Kidney glomerular epithelial cell (primary cell): ENCODE measurements around the gene ACTMAP.
A peak's percentile ranks its signal among the peaks of the same experiment; 100 is the strongest.
"Not testable (repeated sequence)": the region's sequence is repeated elsewhere in the genome, so short reads cannot be mapped to it uniquely, and the experiment has no call there.

Source experiments
- DNase-seq: peaks from one replicate; lab custom pipeline; 2025; lab: John Stamatoyannopoulos, UW

ACTMAP gene

DNA sequence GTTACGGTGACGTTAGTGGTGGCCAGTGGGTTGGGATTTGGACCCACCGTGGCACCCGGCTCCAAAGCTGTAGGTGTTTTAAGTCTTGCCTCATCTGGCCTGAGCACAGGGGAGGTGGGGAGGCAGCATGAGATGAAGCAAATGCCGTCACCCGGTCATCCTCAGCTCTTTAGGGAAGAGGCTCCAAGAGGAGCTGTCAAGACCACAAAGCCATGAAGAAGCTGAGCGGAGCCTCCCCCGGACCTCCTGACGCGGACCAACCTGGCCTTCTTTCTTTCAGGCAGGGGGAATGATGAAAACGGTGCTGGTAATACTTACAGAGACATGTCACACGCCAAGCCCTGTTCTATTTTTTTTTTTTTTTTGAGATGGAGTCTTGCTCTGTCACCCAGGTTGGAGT lies 7.4 kb downstream of the ACTMAP start:
- DNase-seq, result no peak

DNA sequence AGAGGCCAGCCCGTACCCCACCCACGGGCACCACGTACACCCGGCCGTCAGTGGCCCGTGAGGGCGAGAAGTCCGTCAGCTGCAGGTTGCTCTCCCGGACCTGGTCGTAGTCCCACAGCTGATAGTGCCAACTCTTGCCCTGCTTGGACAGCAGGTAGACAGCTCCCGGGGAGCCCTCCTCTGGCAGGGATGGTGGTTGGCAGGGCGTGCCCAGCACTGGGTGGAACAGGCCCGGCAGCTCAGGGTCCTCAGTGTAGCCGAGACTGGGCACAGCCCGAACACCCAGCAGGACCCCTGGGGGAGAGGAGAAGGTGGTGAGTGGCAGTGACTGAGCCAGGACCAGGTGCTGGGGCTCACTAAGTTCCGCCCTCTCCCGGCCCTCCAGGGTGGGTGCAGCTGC lies 7.8 kb downstream of the ACTMAP start:
- DNase-seq, result no peak

DNA sequence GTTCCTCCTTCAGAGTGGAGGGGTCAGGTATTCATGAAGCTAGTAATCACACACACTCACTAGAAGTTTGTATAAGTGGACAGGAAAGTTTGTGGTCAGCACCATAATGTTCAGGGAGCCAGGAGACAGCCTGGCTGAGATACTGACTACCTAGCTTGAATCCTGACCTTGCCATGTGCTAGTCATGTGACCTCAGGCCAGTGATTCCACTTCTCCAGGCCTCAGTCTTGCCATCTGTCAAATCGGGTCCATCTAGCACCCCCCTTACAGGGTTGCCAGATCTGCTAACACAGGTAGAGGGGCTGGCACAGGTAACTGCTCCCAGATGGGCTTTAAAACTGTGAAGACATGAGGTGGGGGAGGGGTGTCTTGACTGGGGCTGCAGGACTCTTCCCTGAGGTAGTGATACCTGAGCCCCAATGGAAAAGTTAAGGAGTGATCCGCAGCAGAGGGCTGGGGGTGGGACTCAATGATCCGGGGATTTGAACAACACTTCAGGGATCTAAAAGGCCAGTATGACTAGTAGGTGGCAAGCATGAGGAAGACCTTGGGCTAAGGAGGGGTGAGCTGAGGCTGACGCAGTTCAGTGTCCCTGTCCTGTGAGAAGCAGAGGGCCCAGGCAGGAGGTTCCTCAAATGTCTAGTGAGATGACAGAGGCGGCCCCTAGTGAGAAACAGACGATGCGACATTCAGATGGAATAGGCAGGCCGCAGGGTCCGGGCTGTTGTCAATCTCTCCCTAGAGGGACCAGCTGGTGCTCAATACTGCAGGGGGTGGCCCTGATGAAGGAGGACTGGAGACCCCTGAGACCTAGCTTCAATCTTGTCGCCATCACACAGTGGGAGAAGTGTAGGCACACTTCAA lies 8.5 kb downstream of the ACTMAP start:
- peak; percentile 2 for DNase-seq

DNA sequence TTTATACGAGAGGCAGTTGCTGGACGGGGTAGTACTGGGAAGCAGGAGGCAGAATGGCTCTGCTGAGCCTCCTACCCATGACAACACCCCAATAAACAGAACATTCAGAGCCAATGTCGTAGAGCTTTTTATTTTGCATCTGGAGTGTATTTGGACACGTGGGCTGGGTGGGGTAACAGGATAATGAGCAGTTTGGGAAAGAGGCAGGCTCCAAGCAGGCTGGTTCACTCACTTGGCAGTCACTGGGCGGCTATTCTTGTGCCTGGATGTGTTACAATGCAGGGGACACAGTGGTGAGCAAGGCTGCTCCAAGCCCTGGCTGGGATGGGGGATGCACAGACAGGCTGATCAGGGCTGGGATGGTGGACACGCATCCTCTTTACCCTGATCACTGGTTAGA lies 9.5 kb downstream of the ACTMAP start:
- no peak for DNase-seq

DNA sequence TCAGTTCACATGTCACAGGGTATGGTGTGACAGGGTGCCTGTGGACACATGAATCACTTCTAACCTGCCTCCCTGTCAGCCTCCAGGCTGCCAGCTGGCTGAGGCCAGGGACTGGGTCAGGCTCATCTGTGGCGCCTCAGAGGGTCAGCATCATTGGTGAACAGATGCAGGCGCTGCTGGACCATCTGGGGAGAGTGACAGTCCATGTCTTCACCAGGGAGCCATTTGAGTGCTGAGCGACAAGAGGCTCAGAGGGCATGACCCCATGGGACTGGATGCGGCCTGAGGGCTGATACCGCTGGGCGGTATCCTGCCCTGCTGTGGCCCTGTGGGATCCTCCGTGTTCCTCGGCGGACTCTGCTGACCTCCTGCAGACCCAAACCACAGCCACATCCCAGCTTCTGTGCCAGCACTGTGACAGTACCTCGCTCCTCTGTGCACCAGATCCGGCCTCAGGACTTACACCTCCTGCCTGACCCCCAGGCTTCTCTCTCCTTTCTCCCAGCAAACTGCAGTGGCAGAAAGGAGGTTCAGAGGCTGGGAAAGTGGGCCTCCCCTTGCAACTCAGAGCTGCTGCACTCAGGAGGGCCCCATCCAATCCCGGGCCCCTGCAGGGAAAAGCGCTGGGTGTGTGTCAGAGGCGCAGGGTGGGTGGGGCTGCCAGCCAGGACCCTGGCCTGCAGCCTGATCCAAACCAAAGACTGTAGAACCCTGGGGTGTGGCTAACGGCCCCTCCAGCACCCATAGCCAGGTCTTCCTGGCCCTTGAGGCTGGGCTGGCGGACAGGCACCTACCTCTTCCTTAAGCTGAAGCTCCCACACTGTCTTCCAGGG lies 10.2 kb downstream of the ACTMAP start:
- DNase-seq, result no peak

DNA sequence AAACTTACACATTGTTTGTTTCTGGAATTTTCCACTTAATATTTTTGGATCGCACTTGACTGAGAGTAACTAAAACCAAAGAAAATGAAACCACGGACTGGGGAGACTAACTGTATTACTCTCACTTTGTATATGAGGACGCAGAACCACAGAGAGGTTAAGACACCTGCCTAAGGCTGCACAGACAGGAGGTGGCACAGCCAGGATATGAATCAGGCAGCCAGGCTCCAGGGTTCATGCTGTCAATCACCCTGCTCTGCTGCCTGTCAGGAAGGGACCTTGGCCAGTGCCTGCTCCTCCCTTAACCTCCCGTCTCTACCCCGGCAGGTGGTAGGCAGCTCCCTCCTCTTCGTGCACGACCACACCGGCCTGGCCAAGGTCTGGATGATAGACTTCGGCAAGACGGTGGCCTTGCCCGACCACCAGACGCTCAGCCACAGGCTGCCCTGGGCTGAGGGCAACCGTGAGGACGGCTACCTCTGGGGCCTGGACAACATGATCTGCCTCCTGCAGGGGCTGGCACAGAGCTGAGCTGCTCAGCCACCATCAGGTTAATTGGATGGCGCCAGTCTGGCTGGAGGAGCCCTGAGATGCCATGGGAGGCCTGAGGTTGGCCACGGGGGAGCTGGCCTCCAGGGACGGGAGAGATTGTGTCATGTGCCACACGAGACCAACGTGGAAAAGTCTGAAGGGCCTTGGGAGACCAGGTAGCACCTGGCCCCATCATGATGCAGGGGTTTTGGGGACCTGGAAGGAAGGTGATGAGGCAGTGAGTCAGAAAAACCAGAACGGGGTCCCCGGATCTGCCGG lies 11.0 kb downstream of the ACTMAP start:
- no peak for DNase-seq

DNA sequence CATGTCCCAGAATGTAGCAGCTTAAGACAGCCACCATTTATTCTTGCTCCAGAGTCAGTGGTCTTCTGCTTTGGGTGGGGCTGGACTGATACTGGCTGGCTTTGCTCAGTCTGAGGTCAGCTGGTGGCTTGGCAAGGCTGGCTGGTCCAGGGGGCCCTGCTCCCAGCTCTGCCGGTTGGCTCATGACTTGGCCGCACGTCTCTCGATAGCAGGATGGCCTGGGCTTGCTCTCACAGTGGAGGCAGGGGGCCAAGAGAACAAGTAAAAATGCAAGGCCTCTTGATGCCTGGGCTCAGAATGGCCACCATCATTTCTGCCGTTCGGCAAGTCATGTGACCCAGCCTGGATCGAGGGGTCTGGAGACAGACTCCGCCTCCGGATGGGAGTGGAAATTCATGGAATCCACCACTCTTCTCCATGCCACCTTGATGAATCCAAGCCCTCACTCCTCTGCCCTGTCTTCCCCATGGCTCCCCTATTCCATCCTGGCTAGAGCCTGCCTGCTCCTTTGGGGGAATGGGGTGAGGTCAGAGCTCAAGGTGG lies 13.1 kb downstream of the ACTMAP start:
- no peak for DNase-seq

DNA sequence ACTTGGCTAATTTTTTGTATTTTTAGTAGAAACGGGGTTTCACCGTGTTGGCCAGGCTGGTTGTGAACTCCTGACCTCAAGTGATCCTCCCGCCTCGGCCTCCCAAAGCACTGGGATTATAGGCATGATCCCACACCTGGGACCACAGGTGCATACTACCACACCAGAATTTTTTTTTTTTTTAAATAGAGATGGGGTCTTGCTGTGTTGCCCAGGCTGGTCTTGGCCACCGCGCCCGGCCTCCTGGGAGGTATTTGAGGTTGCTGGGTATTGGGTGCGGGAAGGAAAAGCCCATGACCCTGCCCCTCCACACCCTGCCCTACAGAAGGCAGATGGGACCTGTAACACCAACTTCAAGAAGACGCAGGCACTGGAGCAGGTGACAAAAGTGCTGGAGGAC lies 13.6 kb downstream of the ACTMAP start:
- no peak for DNase-seq

DNA sequence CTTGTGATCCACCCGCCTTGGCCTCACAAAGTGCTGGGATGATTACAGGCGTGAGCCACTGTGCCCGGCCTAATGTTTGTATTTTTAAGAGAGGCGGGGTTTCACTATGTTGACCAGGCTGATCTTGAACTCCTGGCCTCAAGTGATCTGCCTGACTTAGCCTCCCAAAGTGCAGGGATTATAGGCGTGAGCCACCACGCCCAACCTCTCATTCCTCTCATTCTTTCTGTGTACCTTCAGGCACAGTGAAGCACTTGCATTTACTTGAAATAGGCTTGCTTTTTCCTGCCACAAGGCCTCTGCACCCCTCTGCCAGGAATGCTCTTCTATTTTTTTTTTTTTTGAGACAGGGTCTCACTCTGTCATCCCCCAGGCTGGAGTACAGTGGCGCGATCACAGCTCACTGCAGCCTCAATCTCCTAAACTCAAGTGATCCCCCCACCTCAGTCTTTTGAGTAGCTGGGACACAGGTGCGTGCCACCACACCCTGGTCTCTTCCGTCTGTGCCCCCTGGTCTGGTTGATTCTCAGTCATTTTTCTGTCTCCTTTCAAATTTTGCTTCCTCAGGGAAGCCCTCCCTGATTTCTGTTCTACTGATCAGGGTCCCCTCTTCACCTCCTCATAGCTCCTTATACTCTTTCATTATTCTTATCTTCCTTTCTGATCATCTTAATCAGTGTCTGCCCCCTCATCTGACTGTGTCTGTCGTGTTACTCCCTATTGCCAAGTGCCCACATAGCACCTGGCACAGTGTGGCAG lies 15.1 kb downstream of the ACTMAP start:
- no peak for DNase-seq

DNA sequence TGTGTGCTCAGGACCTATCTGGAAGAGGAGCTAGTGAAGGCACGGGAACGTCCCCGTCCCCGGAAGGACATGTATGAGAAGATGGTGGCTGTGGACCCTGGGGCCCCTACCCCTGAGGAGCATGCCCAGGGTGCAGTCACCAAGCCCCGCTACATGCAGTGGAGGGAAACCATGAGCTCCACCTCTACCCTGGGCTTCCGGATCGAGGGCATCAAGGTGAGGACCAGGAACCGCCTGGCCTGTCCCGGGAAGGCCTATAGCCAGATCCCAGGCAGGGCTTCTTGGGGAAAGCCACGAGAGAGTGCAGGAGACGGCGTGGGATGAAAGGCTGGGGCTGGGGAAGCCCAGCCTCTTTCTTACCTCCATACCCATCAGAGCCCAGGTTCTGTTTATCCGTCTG lies 17.1 kb downstream of the ACTMAP start:
- no peak for DNase-seq

DNA sequence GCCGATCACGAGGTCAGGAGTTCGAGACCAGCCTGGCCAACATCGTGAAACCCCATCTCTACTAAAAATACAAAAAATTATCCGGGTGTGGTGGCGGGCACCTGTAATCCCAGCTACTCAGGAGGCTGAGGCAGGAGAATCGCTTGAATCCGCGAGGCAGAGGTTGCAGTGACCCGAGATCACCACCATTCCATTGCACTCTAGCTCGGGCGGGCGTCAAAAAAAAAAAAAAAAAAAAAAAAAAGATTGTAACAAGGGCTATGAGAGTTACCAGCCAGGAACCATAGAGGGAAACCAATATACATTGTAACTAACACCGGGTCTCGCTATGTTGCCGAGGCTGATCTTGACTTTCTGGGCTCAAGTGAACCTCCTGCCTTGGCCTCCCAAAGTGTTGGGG lies 18.0 kb downstream of the ACTMAP start:
- not testable (repeated sequence) for DNase-seq

DNA sequence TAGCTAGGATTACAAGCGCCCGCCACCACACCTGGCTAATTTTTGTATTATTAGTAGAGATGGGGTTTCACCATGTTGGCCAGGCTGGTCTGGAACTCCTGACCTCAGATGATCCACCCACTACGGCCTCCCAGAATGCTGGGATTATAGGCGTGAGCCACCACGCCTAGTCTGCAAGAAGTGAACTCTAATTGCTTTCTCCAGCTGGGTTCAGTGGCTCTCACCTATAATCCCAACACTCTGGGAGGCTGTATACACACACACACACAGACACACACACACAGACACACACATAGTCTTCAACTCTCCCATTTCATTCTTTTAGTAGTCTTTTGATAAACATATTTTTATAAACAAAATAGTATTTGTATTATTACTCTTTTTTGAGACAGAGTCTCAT lies 20.2 kb downstream of the ACTMAP start:
- not testable (repeated sequence) for DNase-seq

DNA sequence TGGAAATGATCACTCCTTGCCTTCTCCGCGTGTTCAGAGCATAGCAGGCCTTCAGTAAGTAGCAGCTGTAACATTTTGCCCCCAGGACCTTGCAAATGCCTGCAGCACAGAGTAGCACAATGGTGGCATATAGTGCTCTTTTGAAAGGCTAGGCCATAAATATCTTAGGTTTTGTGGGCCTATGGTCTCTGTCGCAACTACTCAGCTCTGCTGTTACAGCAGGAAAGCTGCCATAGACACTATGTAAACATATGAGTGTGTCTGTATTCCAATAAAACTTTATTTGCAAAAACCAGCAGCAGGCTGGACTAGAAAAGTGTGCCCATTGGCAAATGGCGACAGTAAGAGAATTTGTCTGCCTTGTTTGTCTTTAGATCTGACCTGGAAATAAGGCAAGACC lies 24.0 kb downstream of the ACTMAP start:
- DNase-seq, result no peak

DNA sequence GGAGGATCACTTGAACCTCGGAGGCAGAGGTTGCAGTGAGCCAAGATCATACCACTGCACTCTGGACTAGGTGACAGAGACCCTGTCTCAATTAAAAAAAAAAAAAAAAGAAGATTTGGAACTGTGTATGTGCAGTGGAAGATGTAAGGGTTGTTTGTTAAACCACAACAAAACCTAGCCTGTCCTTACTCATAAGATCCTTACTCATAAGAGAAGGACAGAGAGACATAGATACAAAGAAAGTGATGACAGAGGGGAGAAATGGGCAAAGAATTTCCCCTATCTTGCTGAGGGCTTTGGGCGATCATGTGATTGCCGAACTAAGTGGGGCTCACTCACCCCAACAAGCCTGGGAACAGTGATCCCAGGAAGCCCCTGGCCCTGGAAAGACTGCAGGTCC lies 25.4 kb downstream of the ACTMAP start:
- DNase-seq, result no peak

DNA sequence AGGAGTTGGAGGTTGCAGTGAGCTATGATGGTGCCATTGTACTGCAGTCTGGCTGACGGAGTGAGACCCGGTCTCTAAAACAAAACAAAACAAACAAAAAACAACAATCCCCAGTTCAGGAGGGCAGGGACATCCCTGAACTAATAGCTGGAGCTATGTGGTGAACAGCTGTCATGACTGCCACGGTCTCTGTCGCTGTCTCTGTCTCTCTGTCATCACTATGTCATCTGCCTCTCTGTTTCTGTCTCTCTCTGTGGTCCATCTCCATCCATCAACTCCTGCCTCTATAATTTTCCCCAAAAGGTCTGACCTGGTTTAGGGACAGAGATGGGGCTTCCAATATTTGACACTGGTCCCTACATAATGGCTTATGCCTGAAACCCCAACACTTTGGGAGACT lies 26.0 kb downstream of the ACTMAP start:
- DNase-seq, result no peak

DNA sequence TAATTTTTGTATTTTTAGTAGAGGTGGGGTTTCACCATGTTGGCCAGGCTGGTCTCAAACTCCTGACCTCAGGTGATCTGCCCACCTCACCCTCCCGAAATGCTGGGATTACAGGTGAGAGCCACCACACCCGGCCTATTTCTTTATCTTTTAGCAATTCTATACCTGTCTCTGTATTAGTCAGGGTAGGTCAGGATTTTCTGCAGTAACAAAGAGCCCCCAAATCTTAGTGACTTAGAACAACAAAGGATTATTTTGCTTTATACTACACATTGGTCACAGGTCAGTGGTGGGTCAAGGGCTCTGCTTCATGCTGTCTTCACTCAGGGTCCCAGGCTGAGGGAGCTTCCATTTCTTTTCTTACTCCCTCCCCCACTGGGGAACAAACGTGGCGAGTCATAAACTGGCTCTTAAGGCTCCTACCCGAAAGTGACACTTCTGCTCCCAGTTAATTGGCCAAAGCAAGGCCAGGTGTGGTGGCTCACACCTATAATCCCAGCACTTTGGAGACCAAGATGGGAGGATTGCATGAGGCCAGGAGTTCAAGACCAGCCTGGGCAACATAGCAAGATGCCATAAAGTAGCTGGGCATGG lies 26.5 kb downstream of the ACTMAP start:
- no peak for DNase-seq

DNA sequence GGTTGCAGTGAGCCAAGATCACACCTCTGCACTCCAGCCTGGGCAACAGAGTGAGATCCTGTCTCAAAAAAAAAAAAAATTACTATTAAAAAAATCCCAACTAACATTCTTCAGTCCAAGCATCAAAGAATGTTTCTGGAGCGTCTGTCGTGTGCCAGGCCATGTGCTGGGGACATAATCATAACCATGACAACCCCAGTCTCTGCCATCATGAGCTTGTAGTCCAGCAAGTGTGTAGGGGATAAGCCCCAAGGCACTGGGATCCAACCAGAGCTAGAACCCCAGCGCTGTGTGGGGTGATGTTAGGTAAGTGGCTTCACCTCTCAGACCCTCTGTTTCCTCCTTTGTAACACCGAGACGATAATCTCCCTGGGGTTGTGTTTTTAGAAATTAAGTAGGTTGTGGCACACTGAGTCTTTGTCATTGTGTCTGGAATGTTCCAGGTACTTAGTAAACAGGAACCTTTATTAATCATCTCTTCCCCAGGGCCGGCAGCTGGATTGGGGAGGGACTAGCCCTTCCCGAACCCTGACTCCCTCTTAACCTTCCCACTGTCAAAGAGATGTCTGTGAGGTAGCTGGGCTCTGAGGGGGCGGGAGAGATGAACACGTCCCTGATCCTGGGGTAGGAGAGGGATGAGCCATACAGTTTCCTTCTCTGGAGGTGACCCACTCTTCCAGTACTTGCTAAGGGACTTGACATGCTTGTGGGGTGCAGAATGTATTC lies 28.2 kb downstream of the ACTMAP start:
- peak; percentile 4 for DNase-seq

DNA sequence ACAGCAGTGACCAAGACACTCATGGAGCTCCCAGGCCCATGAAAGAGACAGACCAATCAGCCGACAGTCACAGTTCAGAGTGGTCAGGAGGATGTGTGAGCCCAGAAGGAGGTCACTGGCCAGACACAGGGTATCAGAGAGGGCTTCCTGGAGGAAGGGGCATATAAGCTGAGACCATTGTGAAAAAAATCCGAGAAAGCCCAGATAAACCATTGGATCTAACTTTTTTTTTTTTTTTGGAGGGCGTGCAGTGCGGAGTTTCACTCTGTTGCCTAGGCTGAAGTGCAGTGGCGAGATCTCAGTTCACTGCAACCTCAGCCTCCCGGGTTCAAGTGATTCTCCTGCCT lies 29.2 kb downstream of the ACTMAP start:
- no peak for DNase-seq

DNA sequence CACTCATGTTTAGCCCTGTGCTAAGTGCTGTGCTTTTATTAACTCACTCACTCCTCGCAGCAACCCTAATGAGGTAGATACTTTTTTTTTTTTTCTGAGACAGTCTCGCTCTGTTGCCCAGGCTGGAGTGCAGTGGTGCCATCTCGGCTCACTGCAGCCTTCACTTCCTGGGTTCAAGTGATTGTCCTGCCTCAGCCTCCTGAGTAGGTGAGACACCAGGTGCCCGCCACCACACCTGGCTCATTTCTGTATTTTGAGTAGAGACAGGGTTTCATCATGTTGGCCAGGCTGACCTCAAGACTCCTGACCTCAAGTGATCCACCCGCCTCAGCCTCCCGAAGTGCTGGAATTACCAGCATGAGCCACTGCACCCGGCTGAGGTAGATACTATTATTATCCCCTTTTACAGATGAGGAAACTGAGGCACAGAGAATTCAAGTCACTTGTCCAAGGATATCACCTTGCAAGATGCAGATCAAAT lies 30.8 kb downstream of the ACTMAP start:
- DNase-seq, result peak; percentile 65

DNA sequence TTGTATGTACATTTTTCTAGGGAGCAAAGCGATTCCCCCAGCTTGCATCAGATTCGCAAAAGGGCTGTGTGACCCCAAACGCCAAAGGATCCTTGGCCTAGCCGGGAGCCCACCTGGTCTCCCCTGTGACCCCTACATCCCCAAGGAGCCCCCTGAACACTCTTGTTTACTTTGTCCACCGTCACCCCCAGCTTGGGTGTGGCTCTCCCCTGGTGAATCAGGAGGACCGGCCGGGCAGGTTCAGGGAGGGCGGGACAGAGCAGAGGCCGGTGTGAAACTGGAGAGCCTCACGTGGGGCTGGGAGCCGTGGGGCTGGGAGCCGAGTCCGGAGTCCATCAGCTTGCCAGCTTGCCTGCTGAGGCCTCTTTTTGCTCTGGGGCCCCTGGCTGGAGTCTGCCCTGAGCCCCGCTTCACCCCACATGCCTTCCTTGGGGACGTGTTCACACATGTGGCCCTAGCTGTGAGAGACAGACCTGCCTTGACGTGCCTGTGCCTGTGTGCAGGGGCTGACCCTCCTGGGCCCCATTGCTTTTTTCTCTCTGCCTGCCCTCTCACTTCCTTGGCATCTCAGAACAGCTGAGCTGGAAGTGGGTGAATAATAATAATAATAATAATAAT lies 31.4 kb downstream of the ACTMAP start:
- DNase-seq, result peak; percentile 65
